ENCODE measurements around the gene MIPOL1.

Gene MIPOL1

DNA sequence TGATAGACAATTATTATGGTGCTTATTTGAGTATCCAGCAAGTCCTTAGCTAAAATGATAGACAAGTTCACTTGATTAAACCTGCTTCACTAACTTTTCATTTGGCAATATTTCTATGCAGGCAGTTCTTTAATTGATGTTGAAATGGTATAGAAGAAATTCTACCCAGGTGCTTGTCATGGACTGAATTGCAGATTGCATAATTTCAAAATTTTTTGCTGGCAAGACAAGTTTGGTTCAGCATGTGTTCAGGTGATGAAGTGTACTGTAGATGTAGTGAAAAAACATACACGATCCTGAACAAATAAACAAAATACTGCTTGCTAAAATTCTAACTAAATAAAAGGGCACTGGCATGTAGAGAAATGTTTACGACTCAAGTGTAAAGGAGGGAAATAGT is 208.4 kb downstream of the MIPOL1 start:
- in situ Hi-C loops (cut with MboI; ENCODE audit: low pct_unique_long_range_greater_than_20kb, low sequenced_read_pairs, unreplicated experiment), result no loop called here
- TF ChIP-seq, protein P1, sequence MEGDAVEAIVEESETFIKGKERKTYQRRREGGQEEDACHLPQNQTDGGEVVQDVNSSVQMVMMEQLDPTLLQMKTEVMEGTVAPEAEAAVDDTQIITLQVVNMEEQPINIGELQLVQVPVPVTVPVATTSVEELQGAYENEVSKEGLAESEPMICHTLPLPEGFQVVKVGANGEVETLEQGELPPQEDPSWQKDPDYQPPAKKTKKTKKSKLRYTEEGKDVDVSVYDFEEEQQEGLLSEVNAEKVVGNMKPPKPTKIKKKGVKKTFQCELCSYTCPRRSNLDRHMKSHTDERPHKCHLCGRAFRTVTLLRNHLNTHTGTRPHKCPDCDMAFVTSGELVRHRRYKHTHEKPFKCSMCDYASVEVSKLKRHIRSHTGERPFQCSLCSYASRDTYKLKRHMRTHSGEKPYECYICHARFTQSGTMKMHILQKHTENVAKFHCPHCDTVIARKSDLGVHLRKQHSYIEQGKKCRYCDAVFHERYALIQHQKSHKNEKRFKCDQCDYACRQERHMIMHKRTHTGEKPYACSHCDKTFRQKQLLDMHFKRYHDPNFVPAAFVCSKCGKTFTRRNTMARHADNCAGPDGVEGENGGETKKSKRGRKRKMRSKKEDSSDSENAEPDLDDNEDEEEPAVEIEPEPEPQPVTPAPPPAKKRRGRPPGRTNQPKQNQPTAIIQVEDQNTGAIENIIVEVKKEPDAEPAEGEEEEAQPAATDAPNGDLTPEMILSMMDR (IDR thresholded peaks at IDR 0.05; ENCODE audit: extremely low read depth, insufficient read depth, missing control alignments), result no peak

DNA sequence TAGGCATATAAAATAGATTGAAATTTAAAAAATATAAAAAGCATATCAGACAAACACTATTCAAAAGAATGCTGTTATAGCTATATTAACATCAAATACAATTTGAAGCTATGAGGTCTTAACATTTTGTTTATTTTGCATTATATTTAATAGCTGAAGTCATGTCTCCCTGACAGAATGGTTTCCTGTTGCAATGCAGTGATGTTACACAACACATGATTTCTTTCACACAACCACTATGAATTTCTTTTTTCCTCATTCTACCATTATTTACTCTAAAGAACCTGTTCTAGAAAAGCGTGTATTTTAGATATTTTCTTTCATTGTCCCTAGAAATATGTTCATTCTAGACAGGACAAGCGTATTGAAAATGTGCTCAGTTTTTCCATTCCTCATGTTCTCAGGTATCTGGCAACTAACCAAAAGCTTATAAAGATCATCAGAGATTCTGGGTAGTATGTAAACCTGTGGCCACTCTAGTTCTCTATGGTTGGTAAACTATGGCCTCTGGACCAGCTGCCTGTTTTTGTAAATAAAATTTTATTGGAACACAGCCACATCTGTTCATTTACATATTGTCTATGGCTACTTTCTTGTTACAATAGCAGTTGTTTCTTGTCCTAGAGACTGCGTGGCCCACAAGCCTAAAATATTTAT is 213.5 kb downstream of the MIPOL1 start:
- DNase-seq (ENCODE audit: low spot score), result no peak
- in situ Hi-C loops (cut with MboI; ENCODE audit: low pct_unique_long_range_greater_than_20kb, low sequenced_read_pairs, unreplicated experiment), result no loop called here
- TF ChIP-seq, protein P1 (IDR thresholded peaks at IDR 0.05; ENCODE audit: extremely low read depth, insufficient read depth, missing control alignments), result no peak

More for the DNA sequence above, 208.4 kb downstream of the MIPOL1 start:
- DNase-seq (ENCODE audit: low spot score), result no peak

DNA sequence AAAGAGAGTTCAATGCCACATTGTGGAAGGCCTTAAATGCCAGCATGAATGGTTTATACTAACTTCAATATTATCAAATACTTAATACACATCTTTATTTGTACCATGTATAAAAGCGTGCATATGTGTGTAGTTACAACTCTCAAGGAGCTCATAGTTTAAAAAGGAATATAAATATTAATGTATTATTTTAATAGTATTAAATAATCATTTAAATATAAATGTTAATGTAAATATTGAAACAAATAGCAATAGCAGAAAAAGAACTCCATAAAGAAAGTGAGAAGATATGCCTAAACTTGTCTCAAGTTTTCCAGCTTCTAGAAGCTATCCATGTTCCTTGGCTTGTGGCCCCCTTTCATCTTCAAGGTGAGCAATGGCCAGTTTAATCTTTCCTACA is 215.3 kb downstream of the MIPOL1 start:
- in situ Hi-C loops (cut with MboI; ENCODE audit: low pct_unique_long_range_greater_than_20kb, low sequenced_read_pairs, unreplicated experiment), result no loop called here

DNA sequence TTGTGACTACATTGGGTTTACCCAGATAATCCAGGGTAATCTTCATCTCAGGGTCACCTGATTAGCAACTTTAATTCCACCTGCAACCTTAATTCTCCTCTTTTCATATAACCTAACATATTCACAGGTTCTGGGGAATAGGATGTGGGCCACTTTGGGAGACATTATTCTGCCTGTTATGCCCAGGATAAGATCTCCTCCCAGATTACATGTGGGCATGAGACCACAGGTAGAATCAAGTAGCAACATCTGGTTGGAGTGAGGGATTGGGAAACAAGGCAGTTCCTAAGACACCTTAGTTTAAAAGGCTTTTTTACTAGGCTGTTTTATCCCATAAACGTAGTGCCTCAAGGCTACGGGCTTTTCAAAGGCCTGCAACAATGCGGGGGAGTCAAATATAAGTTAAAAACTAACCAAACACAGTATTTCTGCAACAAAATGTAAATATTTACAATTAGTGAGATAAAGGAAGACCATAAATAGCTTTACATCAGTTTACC is 215.8 kb downstream of the MIPOL1 start:
- no peak for DNase-seq (ENCODE audit: low spot score)
- in situ Hi-C loops (cut with MboI; ENCODE audit: low pct_unique_long_range_greater_than_20kb, low sequenced_read_pairs, unreplicated experiment), result no loop called here
- TF ChIP-seq, protein P1 (IDR thresholded peaks at IDR 0.05; ENCODE audit: extremely low read depth, insufficient read depth, missing control alignments), result no peak

More for the DNA sequence above, 215.3 kb downstream of the MIPOL1 start:
- TF ChIP-seq, protein P1 (IDR thresholded peaks at IDR 0.05; ENCODE audit: extremely low read depth, insufficient read depth, missing control alignments), result no peak
- DNase-seq (ENCODE audit: low spot score), result no peak

DNA sequence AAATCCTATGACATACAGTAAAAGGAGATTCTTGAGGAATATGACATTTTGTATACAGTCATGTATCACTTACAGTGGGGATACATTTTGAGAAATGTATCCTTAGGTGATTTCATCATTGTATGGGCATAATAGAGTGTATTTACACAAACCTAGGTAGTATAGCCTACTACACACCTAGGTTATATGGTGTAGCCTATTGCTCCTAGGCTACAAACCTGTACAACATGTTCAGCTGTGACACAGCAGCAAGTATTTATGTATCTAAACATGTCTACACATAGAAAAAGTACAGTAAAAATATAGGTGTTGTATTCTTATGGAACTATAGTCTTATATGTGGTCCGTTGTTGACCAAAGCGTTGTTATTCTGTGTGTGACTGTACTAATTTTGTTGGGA is 218.5 kb downstream of the MIPOL1 start:
- in situ Hi-C loops (cut with MboI; ENCODE audit: low pct_unique_long_range_greater_than_20kb, low sequenced_read_pairs, unreplicated experiment), result no loop called here
- DNase-seq (ENCODE audit: low spot score), result no peak
- TF ChIP-seq, protein P1 (IDR thresholded peaks at IDR 0.05; ENCODE audit: extremely low read depth, insufficient read depth, missing control alignments), result no peak

DNA sequence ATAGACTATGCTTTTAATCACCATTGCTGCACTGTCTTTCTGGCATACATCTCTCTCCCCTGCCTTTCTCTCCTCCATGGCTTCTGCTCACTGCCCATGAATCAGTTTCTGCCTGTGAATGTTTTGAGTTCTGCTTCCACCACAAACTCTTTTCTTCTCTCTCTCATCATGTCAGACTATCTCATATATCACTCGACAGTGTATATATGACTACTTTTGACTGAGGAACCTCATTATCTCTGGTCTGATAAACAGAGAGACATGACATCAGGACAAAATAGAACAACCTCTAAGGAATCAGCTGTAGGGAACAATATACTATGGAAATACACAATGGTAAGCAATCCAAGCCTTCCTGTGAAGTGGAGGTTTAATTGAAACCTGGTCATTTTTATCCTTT is 219.4 kb downstream of the MIPOL1 start:
- in situ Hi-C loops (cut with MboI; ENCODE audit: low pct_unique_long_range_greater_than_20kb, low sequenced_read_pairs, unreplicated experiment), result no loop called here
- TF ChIP-seq, protein P1 (IDR thresholded peaks at IDR 0.05; ENCODE audit: extremely low read depth, insufficient read depth, missing control alignments), result no peak
- DNase-seq (ENCODE audit: low spot score), result no peak

Data from GM13977 (cell line).